HG02938 (cell line): Measurements from ENCODE around the gene DNAJB9.
A peak's percentile ranks its signal among the peaks of the same experiment; 100 is the strongest.

ENCODE experiments used
- ATAC-seq: cut with Tn5 transposase; IDR thresholded peaks from one replicate; pipeline ENCODE4 v1.9.1; 2021; ENCODE audit warnings: mild to moderate bottlenecking, moderate library complexity; ENCODE audit not compliant: unreplicated experiment

Gene DNAJB9

DNA sequence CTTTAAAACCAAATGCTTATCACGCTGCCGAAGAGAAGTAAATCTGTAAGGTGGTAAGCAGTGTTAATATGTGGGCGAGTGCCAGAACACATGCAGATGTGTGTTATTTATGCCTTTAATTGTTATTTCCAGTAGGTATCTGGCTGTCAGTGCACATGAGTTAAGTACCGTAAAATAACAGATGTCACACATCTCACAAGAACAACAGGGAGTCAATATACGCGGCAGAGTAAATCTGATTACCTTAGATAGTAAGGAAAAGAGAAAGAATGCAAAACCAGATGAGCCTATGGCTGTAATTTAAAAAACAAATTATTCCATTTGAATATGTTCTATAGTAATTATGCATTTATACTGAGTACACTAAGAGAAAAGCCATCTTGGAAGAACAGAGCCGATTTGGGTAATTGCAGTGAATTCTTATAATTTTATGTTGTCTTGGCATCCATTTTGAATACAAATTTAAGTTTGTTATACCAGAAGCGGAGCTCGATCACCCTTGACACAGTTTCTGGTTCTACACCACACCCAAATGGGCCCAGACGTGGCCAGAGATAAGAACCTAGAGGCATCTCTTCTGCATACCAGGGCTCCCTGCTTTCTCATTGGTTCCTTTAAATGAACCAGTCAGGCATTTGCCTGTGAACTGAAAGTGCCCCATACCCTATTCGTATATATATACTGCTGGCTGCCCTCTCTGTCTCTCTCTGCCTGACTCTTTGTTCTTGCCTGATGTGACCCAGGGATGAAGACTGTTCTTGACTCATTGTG, 34.8 kb downstream of the DNAJB9 start:
- ATAC-seq = no peak

- peak; percentile 58 for ATAC-seq
These were observed 36.0 kb downstream of the DNAJB9 start for GRCh38 chr7:108605559-108606201.

DNA sequence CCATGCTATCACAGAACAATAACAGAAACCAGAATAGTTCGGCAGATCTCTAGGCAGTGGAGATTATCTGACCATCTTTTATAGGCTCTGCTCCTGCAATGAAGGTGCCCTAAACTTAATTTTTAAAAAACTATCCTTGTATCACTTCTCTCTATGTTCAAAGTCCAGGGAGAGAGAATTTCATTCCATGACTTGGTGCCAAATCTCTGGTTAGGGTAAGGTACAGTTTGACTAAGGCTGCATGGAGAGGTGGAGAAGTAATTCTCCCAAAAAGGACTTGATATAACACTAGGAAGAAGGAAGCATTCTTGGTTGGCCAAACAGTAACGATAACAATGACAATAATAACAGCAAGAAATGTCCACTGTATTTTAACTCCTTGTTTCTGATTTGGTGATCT, 40.0 kb downstream of the DNAJB9 start:
- ATAC-seq = no peak

DNA sequence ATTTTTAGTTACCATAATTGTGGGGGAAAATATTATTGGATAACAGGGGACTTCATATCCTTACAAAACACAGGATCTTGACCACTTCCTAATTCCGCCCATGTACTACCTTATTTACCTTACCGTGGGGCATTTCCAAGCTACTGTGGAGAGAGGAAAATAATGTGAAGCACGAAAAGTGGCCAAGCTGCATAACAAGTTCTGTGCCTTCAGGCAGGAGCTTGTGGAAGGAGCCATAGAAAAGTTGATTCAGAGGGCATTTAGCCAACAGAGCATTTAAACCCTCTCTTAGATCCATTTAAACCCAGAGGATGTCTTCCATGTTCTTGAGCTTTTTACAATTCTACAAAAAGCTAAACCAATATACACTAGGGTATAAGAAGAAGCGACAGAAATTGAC, 41.6 kb downstream of the DNAJB9 start:
- ATAC-seq = no peak

DNA sequence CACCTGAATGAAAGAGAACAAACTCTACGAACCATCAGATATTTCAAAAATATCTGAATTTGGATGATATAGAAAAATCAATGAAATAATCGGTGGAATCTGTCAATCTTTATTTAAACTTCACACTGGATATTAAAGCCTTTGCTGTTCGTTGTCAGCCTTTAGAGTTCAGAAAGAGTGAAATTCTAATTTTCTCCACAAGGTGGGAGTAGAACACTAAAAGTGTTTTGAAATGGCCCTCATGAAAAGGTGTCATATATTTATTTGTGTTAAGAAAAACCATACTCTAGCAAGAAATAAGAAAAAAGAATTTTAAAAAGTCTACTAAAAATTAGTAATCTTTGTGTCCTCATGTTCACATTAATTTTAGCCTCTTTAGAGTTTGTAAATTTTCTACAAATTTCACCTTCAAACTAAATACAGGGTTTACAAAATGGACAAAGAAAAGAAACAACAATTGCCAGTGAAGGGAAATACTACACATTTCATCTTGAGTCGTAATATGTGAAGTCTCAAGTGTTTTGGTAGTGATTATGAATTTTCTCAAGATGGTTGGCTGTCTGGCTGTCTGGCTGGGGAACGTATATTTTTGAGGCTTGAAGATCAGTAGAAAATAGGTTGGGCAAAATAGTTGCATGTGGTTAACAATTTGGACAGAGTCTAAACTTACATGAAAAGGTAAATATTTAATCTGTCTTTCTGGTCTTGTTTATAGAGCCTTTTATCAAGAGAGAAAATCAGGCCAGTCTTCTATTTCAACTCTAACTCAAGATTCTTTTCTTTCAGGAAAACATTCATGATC, 43.7 kb downstream of the DNAJB9 start:
- peak; percentile 77 for ATAC-seq

GRCh38 chr7:108613949-108614381, 44.3 kb downstream of the DNAJB9 start:
- no peak for ATAC-seq

DNA sequence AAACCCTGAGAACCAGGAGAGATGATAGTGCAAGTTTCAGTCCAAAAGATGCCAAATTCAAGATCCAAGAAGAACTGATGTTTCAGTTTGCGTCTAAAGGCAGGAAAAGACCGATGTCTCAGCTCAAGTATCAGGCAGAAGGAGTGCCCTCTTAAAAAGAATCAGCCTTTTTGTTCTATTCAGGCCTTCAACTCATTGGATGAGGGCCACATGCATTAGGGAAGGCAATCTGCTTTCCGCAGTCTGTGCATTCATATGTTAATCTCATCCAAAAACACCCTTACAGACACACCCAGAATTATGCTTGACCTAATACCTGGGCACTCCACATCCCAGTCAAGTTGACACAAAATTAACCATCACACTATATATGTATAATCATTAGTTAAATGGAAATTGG, 45.2 kb downstream of the DNAJB9 start:
- no peak for ATAC-seq

GRCh38 chr7:108618056-108618455, 48.4 kb downstream of the DNAJB9 start:
- no peak for ATAC-seq

DNA sequence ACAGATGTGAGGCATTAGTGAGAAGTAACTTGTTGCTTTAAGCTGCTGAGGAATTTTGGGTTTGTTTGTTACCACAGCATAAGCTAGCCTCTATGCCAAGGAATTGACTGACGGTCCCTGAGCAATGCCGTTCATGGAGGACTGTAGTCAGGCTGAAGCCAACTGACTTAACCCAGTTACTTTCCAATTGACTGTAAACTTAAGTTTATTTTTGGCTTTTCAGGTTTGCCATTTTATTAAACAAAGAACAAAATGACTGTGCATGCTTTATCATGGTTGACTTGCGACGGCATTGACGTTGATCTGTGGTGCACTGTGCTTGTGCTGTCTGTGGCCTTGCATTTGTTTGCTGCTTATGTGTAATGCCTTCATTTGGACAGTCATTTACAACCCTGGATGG, 53.5 kb downstream of the DNAJB9 start:
- ATAC-seq = peak; percentile 90
